K562 (cell line): ENCODE results near the gene GNAT1.

Experiments
- PTBP1 ChIP-seq: fragments of 200-400 bp; formaldehyde crosslinking; IDR thresholded peaks from 2 replicates; pipeline ENCODE4 v1.6.1; 2017; ENCODE audit warnings: low read depth, low read length
- YBX1 ChIP-seq: fragments of 450-650 bp; IDR thresholded peaks from 2 replicates; pipeline ENCODE4 v1.7.1; 2016; ENCODE audit warnings: mild to moderate bottlenecking
- TF ChIP-seq, protein P1 (sequence below), 3 experiments: IDR thresholded peaks in 2 of 3; conservative IDR thresholded peaks in 1 of 3; 2 replicates each; pipeline ENCODE4 v1.5.1; 2011 to 2012; ENCODE audit warnings: low read length in 3 of 3, mild to moderate bottlenecking in 3 of 3, control low read depth in 2 of 3, improper control_type of control experiment in 1 of 3, inconsistent platforms in 1 of 3, low read depth in 1 of 3, mixed read lengths in 1 of 3, moderate library complexity in 1 of 3; ENCODE audit not compliant: insufficient read depth in 2 of 3
- TF ChIP-seq, protein P2 (sequence below): fragments of 250-450 bp; sonication (Bioruptor Pico); IDR thresholded peaks from 2 replicates; pipeline ENCODE4 v1.8.0; 2022; ENCODE audit warnings: moderate library complexity, mild to moderate bottlenecking, inconsistent platforms

DNA sequence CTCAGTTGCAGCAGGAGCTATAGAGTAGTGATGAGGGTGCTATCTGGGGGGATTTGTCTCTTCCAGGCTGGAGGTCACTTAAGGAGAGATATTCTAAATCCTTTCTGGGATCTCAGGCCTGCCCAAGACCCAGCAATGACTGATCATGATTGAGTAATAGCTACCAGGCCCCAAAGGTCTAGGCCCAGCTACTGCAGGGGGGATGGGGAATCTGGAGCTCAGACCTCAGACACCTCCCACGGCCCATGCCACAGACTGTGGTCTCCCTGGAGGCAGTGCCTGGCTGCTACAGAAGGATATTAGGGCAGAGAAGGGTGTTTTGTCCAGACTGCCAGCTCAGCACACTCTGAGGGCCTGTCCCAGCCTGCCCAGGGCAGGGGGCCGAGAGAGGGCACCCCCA is 20.5 kb downstream of the GNAT1 start:
- TF ChIP-seq, protein P1, sequence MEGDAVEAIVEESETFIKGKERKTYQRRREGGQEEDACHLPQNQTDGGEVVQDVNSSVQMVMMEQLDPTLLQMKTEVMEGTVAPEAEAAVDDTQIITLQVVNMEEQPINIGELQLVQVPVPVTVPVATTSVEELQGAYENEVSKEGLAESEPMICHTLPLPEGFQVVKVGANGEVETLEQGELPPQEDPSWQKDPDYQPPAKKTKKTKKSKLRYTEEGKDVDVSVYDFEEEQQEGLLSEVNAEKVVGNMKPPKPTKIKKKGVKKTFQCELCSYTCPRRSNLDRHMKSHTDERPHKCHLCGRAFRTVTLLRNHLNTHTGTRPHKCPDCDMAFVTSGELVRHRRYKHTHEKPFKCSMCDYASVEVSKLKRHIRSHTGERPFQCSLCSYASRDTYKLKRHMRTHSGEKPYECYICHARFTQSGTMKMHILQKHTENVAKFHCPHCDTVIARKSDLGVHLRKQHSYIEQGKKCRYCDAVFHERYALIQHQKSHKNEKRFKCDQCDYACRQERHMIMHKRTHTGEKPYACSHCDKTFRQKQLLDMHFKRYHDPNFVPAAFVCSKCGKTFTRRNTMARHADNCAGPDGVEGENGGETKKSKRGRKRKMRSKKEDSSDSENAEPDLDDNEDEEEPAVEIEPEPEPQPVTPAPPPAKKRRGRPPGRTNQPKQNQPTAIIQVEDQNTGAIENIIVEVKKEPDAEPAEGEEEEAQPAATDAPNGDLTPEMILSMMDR (IDR thresholded peaks at IDR 0.05 in 2 of 3, conservative IDR thresholded peaks at IDR 0.05 in 1 of 3; ENCODE audit: insufficient read depth in 2 of 3, low read depth in 1 of 3, low read length in 3 of 3) = no peak
- TF ChIP-seq YBX1 = no peak
- no peak for TF ChIP-seq PTBP1
- TF ChIP-seq, protein P2, sequence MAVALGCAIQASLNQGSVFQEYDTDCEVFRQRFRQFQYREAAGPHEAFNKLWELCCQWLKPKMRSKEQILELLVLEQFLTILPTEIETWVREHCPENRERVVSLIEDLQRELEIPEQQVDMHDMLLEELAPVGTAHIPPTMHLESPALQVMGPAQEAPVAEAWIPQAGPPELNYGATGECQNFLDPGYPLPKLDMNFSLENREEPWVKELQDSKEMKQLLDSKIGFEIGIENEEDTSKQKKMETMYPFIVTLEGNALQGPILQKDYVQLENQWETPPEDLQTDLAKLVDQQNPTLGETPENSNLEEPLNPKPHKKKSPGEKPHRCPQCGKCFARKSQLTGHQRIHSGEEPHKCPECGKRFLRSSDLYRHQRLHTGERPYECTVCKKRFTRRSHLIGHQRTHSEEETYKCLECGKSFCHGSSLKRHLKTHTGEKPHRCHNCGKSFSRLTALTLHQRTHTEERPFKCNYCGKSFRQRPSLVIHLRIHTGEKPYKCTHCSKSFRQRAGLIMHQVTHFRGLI = no peak
